CD14-positive monocyte (primary cell): ENCODE measurements around the gene HMGXB4. TPM values are rescaled to one million over a fixed set of nuclear protein-coding genes. Genes with fewer than 3 reads are reported as not detected.

ENCODE experiments used
- DNase-seq, 3 donors: peaks; one replicate each; pipeline ENCODE4 v3.0.0-alpha.2; 2011 to 2022
- H2AFZ ChIP-seq: 2 replicates; pipeline ENCODE4 v1.6.0; 2012; ENCODE audit warnings: mild to moderate bottlenecking, low read depth, low read length, inconsistent platforms; ENCODE audit not compliant: insufficient read depth, poor library complexity, severe bottlenecking
- H3K27ac ChIP-seq, 2 donors: 1 replicate in 1 of 2; 2 replicates in 1 of 2; pipeline ENCODE4 v1.5.1; 2012 to 2013; ENCODE audit warnings: low read length in 2 of 2, control low read depth in 1 of 2, inconsistent platforms in 1 of 2, low read depth in 1 of 2, mild to moderate bottlenecking in 1 of 2
- H3K27me3 ChIP-seq, 2 donors: one replicate each; pipeline versions ENCODE4 v1.6.0 to v1.6.1; 2011 to 2013; ENCODE audit warnings: low read length in 2 of 2; ENCODE audit not compliant: control insufficient read depth in 2 of 2, insufficient read depth in 2 of 2
- H3K36me3 ChIP-seq, 2 donors: replicated peaks in 1 of 2; 1 replicate in 1 of 2; 2 replicates in 1 of 2; pipeline versions ENCODE4 v1.5.1 to v1.6.1; 2012 to 2013; ENCODE audit warnings: low read length in 2 of 2, control low read depth in 1 of 2, inconsistent platforms in 1 of 2, mild to moderate bottlenecking in 1 of 2; ENCODE audit not compliant: insufficient read depth in 2 of 2, control insufficient read depth in 1 of 2
- H3K4me1 ChIP-seq, 2 donors: 1 replicate in 1 of 2; 2 replicates in 1 of 2; pipeline versions ENCODE4 v1.5.1 to v1.6.1; 2012 to 2013; ENCODE audit warnings: low read length in 2 of 2, control low read depth in 1 of 2, inconsistent platforms in 1 of 2, mild to moderate bottlenecking in 1 of 2, moderate library complexity in 1 of 2; ENCODE audit not compliant: insufficient read depth in 2 of 2, control insufficient read depth in 1 of 2
- H3K4me2 ChIP-seq: replicated peaks from 2 replicates; pipeline ENCODE3; 2012; ENCODE audit warnings: low read length, moderate library complexity, mild to moderate bottlenecking; ENCODE audit not compliant: poor library complexity, severe bottlenecking; ENCODE audit errors: extremely low read depth
- H3K4me3 ChIP-seq, 3 experiments: fragments of 200-600 bp in 1 of 3; sonication (generic) in 1 of 3; replicated peaks in 1 of 3; 1 replicate in 2 of 3; 2 replicates in 1 of 3; pipeline ENCODE4 v1.5.1; 2011 to 2013; ENCODE audit warnings: low read length in 3 of 3, mild to moderate bottlenecking in 3 of 3, control low read depth in 2 of 3, low read depth in 2 of 3, inconsistent platforms in 1 of 3, moderate library complexity in 1 of 3
- H3K79me2 ChIP-seq: 2 replicates; pipeline ENCODE4 v1.6.0; 2012; ENCODE audit warnings: mild to moderate bottlenecking, control low read depth, inconsistent platforms, low read length, moderate library complexity; ENCODE audit not compliant: insufficient read depth
- H3K9ac ChIP-seq: 2 replicates; pipeline ENCODE4 v1.6.0; 2017; ENCODE audit warnings: low read length, mild to moderate bottlenecking; ENCODE audit not compliant: insufficient read depth, poor library complexity, severe bottlenecking
- H3K9me3 ChIP-seq, 2 donors: replicated peaks in 1 of 2; 1 replicate in 1 of 2; 2 replicates in 1 of 2; pipeline versions ENCODE4 v1.5.1 to v1.6.1; 2012 to 2013; ENCODE audit warnings: low read length in 2 of 2, control low read depth in 1 of 2; ENCODE audit not compliant: control insufficient read depth in 1 of 2, insufficient read depth in 1 of 2
- H4K20me1 ChIP-seq: 2 replicates; pipeline ENCODE4 v1.6.0; 2012; ENCODE audit warnings: mild to moderate bottlenecking, low read length, control low read depth, moderate library complexity; ENCODE audit not compliant: insufficient read depth
- H3K27ac Mint-ChIP-seq, 7 donors: one replicate each; pipeline ENCODE4 v1.8.0; 2020; ENCODE audit warnings: mild to moderate bottlenecking in 7 of 7, mixed read lengths in 7 of 7, moderate library complexity in 6 of 7, inconsistent platforms in 2 of 7
- H3K27me3 Mint-ChIP-seq, 3 donors: one replicate each; pipeline ENCODE4 v1.8.0; 2021 to 2022; ENCODE audit warnings: low read depth in 3 of 3, mild to moderate bottlenecking in 3 of 3, mixed read lengths in 3 of 3, moderate library complexity in 3 of 3, inconsistent platforms in 1 of 3
- H3K36me3 Mint-ChIP-seq, 2 donors: one replicate each; pipeline ENCODE4 v1.8.0; 2020; ENCODE audit warnings: mixed read lengths in 2 of 2, inconsistent platforms in 1 of 2, mild to moderate bottlenecking in 1 of 2
- H3K4me1 Mint-ChIP-seq: one replicate; pipeline ENCODE4 v1.8.0; 2020; ENCODE audit warnings: mild to moderate bottlenecking, mixed read lengths
- H3K4me3 Mint-ChIP-seq, 2 donors: one replicate each; pipeline ENCODE4 v1.8.0; 2020; ENCODE audit warnings: mild to moderate bottlenecking in 2 of 2, mixed read lengths in 2 of 2, moderate library complexity in 1 of 2
- H3K9me3 Mint-ChIP-seq, 7 donors: one replicate each; pipeline ENCODE4 v1.8.0; 2020 to 2022; ENCODE audit warnings: mixed read lengths in 7 of 7, mild to moderate bottlenecking in 6 of 7, moderate library complexity in 6 of 7, inconsistent platforms in 2 of 7
- WGBS: methylation state at CpG from one replicate; pipeline ENCODE4 v1.1.5; 2013; ENCODE audit warnings: missing lambda C conversion rate; ENCODE audit not compliant: insufficient coverage; 5-methylcytosine and 5-hydroxymethylcytosine counted together
- intact Hi-C, 2 donors: fragments of 100-400 bp; cut with micrococcal nuclease; formaldehyde crosslinking; loops; one replicate each; pipeline versions ENCODE4 v1.15.0 to v1.15.1; 2023
- polyA plus RNA-seq, 3 donors: library from polyadenylated mRNA; depleted of rRNA in 1 of 3; unstranded in 2 of 3; stranded (reverse) in 1 of 3; fragments of 300-500 nt in 2 of 3; fragments of >200 nt in 1 of 3; fragmentation: Illumina TruSeq in 2 of 3; gene quantifications; 1 replicate in 2 of 3; 2 replicates in 1 of 3; pipeline ENCODE4 v1.2.3, GENCODE V29; 2012 to 2021
- TF ChIP-seq, protein P1 (sequence below): fragments of 200-600 bp; IDR thresholded peaks from one replicate; pipeline ENCODE4 v1.8.0; 2022; ENCODE audit warnings: antibody characterized with exemption, mild to moderate bottlenecking

The HMGXB4 gene
- polyA plus RNA-seq, 3 donors = 6.3 to 11.4 (median 8.1) TPM

DNA sequence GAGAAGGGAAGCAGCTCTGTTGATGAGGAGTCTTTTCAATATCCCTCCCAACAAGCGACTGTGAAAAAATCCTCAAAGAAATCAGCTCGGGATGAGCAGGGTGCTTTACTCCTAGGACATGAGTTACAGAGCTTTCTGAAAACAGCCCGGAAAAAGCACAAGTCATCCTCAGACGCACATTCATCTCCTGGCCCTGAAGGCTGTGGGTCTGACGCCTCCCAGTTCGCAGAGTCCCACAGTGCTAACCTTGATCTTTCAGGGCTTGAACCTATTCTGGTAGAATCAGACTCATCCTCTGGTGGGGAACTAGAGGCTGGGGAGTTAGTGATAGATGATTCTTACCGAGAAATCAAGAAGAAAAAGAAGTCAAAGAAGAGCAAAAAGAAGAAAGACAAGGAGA lies 7.7 kb downstream of the HMGXB4 start:
- Histone ChIP-seq H3K79me2 (peaks cover 45% of the 10 kb centered on the region), H3K36me3 (peaks cover 75 to 84% of the 10 kb centered on the region in 2 donors), H3K27me3 (no peaks in the 10 kb centered on the region), H3K4me1 (no peaks in the 10 kb centered on the region), H3K9me3 (no peaks in the 10 kb centered on the region), H3K4me3 (no peak overlapping the region), H3K27ac (no peak overlapping the region), H3K9ac (no peak overlapping the region), H4K20me1 (no peaks in the 10 kb centered on the region), H2AFZ (no peak overlapping the region), H3K4me2 (no peak overlapping the region)
- Mint-ChIP-seq H3K36me3 (peaks cover 71 to 74% of the 10 kb centered on the region in 2 donors), H3K27me3 (no peaks in the 10 kb centered on the region), H3K4me3 (no peak overlapping the region), H3K4me1 (no peaks in the 10 kb centered on the region), H3K27ac (peak overlapping the region in 3 of 7 donors; percentile 16 to 78 (median 22)), H3K9me3 (no peaks in the 10 kb centered on the region)
- TF ChIP-seq, protein P1, sequence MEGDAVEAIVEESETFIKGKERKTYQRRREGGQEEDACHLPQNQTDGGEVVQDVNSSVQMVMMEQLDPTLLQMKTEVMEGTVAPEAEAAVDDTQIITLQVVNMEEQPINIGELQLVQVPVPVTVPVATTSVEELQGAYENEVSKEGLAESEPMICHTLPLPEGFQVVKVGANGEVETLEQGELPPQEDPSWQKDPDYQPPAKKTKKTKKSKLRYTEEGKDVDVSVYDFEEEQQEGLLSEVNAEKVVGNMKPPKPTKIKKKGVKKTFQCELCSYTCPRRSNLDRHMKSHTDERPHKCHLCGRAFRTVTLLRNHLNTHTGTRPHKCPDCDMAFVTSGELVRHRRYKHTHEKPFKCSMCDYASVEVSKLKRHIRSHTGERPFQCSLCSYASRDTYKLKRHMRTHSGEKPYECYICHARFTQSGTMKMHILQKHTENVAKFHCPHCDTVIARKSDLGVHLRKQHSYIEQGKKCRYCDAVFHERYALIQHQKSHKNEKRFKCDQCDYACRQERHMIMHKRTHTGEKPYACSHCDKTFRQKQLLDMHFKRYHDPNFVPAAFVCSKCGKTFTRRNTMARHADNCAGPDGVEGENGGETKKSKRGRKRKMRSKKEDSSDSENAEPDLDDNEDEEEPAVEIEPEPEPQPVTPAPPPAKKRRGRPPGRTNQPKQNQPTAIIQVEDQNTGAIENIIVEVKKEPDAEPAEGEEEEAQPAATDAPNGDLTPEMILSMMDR = no peak
- DNase-seq = no peak
- 97% methylated on average over 6 of the region's 7 CpGs for WGBS
- intact Hi-C loops = no loop called here

DNA sequence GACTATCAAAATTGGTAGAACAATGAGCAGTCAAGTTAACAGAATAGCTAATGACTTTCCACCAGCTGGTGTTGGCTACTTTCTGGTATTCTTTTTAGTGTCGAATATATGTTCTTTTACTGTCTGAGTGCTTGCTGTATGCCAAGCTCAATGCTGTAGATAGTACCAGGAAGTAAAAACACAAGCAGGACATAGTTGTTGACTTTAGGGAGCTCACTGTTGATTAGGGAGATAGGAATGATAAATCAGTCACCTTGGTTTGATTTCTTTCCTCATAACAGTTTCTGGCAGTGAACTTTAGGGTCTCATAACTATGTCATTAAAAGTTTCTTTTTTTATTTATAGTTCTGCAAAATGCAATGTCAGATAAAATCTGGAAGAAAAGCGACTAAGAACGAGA lies 9.0 kb downstream of the HMGXB4 start:
- intact Hi-C loops = no loop called here
- H3K4me3 ChIP-seq = no peak overlapping the region
- Mint-ChIP-seq H3K27ac (no peak overlapping the region), H3K27me3 (no peaks in the 10 kb centered on the region), H3K36me3 (peaks cover 78 to 87% of the 10 kb centered on the region in 2 donors), H3K4me1 (no peaks in the 10 kb centered on the region), H3K9me3 (no peaks in the 10 kb centered on the region), H3K4me3 (no peak overlapping the region)
- TF ChIP-seq, protein P1 = no peak
- no peak for DNase-seq
- WGBS = 94% methylated on average over 3 of the region's 3 CpGs
- no peak overlapping the region for H3K27ac ChIP-seq
- no peaks in the 10 kb centered on the region for H3K27me3 ChIP-seq
- no peak overlapping the region for H3K9ac ChIP-seq
- peaks cover 84 to 97% of the 10 kb centered on the region in 2 donors for H3K36me3 ChIP-seq
- H3K79me2 ChIP-seq = peaks cover 35% of the 10 kb centered on the region
- H4K20me1 ChIP-seq = no peaks in the 10 kb centered on the region
- H3K4me1 ChIP-seq = no peaks in the 10 kb centered on the region
- no peak overlapping the region for H3K4me2 ChIP-seq
- H3K9me3 ChIP-seq = no peaks in the 10 kb centered on the region
- no peak overlapping the region for H2AFZ ChIP-seq
